ENCODE results near the gene RAD51B.

Gene RAD51B

GRCh38 chr14:68349900-68350629, 530.5 kb downstream of the RAD51B start:
- DNase-seq, result no peak

GRCh38 chr14:68355415-68355814, 535.8 kb downstream of the RAD51B start:
- no peak for DNase-seq

- no peak for DNase-seq
These were observed 538.2 kb downstream of the RAD51B start for GRCh38 chr14:68357777-68358176.

- no peak for DNase-seq
These were observed 538.9 kb downstream of the RAD51B start for GRCh38 chr14:68358500-68358899.

GRCh38 chr14:68359022-68359836, 539.6 kb downstream of the RAD51B start:
- no peak for DNase-seq

- DNase-seq, result no peak
These were observed 540.4 kb downstream of the RAD51B start for GRCh38 chr14:68359837-68360552.

- no peak for DNase-seq
These were observed 541.7 kb downstream of the RAD51B start for GRCh38 chr14:68361231-68361630.

GRCh38 chr14:68362846-68363245, 543.3 kb downstream of the RAD51B start:
- DNase-seq, result no peak

- no peak for DNase-seq
These were observed 543.9 kb downstream of the RAD51B start for GRCh38 chr14:68363466-68363842.

- no peak for DNase-seq
These were observed 544.5 kb downstream of the RAD51B start for GRCh38 chr14:68363843-68364767.

- DNase-seq, result no peak
These were observed 545.2 kb downstream of the RAD51B start for GRCh38 chr14:68364792-68365192.

- DNase-seq, result no peak
These were observed 545.6 kb downstream of the RAD51B start for GRCh38 chr14:68365228-68365627.

- no peak for DNase-seq
These were observed 547.1 kb downstream of the RAD51B start for GRCh38 chr14:68366656-68367055.

- no peak for DNase-seq
These were observed 548.0 kb downstream of the RAD51B start for GRCh38 chr14:68367536-68367935.

- no peak for DNase-seq
These were observed 549.3 kb downstream of the RAD51B start for GRCh38 chr14:68368850-68369249.

- DNase-seq, result no peak
These were observed 549.9 kb downstream of the RAD51B start for GRCh38 chr14:68369281-68370056.

GRCh38 chr14:68370057-68370360, 550.4 kb downstream of the RAD51B start:
- no peak for DNase-seq

- DNase-seq, result no peak
These were observed 552.8 kb downstream of the RAD51B start for GRCh38 chr14:68372368-68372767.

- DNase-seq, result no peak
These were observed 553.6 kb downstream of the RAD51B start for GRCh38 chr14:68373124-68373646.

- DNase-seq, result no peak
These were observed 554.4 kb downstream of the RAD51B start for GRCh38 chr14:68373847-68374444.

- DNase-seq, result no peak
These were observed 555.1 kb downstream of the RAD51B start for GRCh38 chr14:68374682-68375081.

All from activated effector memory CD4-positive, alpha-beta T cell treated with anti-CD3 and anti-CD28 coated beads, Interleukin-2, amount 50 U/mL, for 16 hours (primary cell).